K562 (cell line): Measurements from ENCODE around the gene ACE. TPM values are rescaled to one million over a fixed set of nuclear protein-coding genes. Genes with fewer than 3 reads are reported as not detected.
A peak's percentile ranks its signal among the peaks of the same experiment; 100 is the strongest.

Experiments
- HNRNPLL ChIP-seq: fragments of 200-400 bp; formaldehyde crosslinking; IDR thresholded peaks from 2 replicates; pipeline ENCODE4 v1.6.1; 2017; ENCODE audit warnings: low read length, low read depth, mild to moderate bottlenecking; ENCODE audit not compliant: poor library complexity, severe bottlenecking
- PCBP1 ChIP-seq: fragments of 200-400 bp; formaldehyde crosslinking; IDR thresholded peaks from 2 replicates; pipeline ENCODE4 v1.6.1; 2018; ENCODE audit warnings: mild to moderate bottlenecking, low read depth, low read length; ENCODE audit not compliant: poor library complexity, severe bottlenecking
- ZFP36 ChIP-seq: fragments of 150-350 bp; IDR thresholded peaks from 2 replicates; pipeline ENCODE4 v1.6.1; 2018; ENCODE audit warnings: low read length, low read depth; ENCODE audit not compliant: partially characterized antibody
- ZNF77 ChIP-seq: fragments of 250-450 bp; sonication (Bioruptor Pico); IDR thresholded peaks from 2 replicates; pipeline ENCODE4 v1.5.0; 2020
- polyA plus RNA-seq, 8 experiments: library from polyadenylated mRNA; depleted of rRNA in 4 of 8; stranded (reverse) in 5 of 8; unstranded in 3 of 8; fragments of >200 nt; fragmentation: Nextera tagmentation in 2 of 8; fragmentation: Illumina TruSeq in 1 of 8; extraction: Ambion mirVana in 2 of 8; extraction: Trizol in 1 of 8; gene quantifications; 2 replicates each; pipeline versions ENCODE4 v1.2.1 to v1.2.3, GENCODE V29; 2011 to 2014; ENCODE audit warnings: inconsistent platforms in 1 of 8, missing spikeins in 1 of 8
- total RNA-seq, 7 experiments: library from RNA; depleted of rRNA in 6 of 7; stranded (reverse); fragments of >200 nt in 6 of 7; fragmentation: Illumina TruSeq in 2 of 7; extraction: Trizol in 2 of 7; gene quantifications; 2 replicates each; pipeline versions ENCODE4 v1.2.1 to v1.2.3, GENCODE V29; 2011 to 2021; ENCODE audit warnings: low replicate concordance in 1 of 7
- TF ChIP-seq, protein P1 (sequence below), 2 experiments: fragments of 450-650 bp; formaldehyde crosslinking in 1 of 2; IDR thresholded peaks; 2 replicates each; pipeline versions ENCODE4 v1.4.0 to v1.6.1; 2014 to 2020; ENCODE audit warnings: mild to moderate bottlenecking in 2 of 2, borderline replicate concordance in 1 of 2, low read depth in 1 of 2
- TF ChIP-seq, protein P2 (sequence below): fragments of 450-650 bp; conservative IDR thresholded peaks from 2 replicates; pipeline ENCODE4 v1.6.1; 2016; ENCODE audit warnings: missing genetic modification characterization, low read depth, mild to moderate bottlenecking, missing compliant biosample characterization, moderate library complexity

Gene ACE
- total and polyA plus RNA-seq, 9 of the 15 experiments (the other 6 are each of a cell fraction or from before 2014, with no cell fraction given) = 0.07 to 2.5 (median 0.47) TPM; not detected in 1

DNA sequence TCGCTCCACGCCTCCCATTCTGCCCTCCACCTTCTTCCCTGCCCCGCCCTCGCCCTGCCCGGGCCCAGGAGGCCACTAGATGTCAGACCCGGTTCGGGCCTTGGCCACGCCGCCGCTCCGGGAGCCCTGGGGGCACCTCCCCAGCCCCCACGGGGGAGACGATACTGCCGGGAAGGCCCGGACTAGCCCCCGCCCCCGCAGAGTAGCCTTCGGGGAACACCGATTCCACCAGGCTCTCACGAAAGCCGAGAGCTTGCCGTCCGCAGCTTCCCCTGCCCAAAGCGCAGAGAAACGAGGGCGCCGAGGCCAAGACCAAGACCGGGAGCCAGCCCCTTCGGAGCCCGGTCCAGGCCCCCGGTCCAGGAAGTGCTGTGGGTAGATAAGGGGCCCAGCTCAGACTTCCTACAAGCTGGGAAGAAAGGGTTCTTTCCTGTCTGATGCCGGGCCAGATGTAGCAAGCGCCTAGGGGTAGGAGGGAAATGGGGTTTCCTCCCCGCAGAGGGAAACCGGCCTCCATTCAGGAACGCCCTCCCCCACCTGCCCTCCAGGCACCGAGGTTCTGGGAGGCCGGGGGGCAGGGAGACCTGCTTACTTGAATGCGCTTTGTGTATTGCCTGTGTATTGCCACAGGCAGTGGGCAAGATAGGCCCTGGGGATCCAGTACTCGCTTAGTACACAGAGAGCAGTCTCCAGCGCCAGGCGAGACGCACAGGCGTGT, 29.9 kb upstream of the ACE start (continued):
- TF ChIP-seq PCBP1 = peak; percentile 25
- TF ChIP-seq, protein P1, sequence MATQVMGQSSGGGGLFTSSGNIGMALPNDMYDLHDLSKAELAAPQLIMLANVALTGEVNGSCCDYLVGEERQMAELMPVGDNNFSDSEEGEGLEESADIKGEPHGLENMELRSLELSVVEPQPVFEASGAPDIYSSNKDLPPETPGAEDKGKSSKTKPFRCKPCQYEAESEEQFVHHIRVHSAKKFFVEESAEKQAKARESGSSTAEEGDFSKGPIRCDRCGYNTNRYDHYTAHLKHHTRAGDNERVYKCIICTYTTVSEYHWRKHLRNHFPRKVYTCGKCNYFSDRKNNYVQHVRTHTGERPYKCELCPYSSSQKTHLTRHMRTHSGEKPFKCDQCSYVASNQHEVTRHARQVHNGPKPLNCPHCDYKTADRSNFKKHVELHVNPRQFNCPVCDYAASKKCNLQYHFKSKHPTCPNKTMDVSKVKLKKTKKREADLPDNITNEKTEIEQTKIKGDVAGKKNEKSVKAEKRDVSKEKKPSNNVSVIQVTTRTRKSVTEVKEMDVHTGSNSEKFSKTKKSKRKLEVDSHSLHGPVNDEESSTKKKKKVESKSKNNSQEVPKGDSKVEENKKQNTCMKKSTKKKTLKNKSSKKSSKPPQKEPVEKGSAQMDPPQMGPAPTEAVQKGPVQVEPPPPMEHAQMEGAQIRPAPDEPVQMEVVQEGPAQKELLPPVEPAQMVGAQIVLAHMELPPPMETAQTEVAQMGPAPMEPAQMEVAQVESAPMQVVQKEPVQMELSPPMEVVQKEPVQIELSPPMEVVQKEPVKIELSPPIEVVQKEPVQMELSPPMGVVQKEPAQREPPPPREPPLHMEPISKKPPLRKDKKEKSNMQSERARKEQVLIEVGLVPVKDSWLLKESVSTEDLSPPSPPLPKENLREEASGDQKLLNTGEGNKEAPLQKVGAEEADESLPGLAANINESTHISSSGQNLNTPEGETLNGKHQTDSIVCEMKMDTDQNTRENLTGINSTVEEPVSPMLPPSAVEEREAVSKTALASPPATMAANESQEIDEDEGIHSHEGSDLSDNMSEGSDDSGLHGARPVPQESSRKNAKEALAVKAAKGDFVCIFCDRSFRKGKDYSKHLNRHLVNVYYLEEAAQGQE (IDR thresholded peaks at IDR 0.05; ENCODE audit: borderline replicate concordance) = peak; percentile 55
- TF ChIP-seq, protein P1 (CRISPR knock-in tag; IDR thresholded peaks at IDR 0.05; ENCODE audit: low read depth) = peak; percentile 69; the same call in 1 of the 2 replicates
- TF ChIP-seq HNRNPLL = peak; percentile 2
- no peak for TF ChIP-seq ZNF77 (CRISPR knock-in tag)
- TF ChIP-seq, protein P2, sequence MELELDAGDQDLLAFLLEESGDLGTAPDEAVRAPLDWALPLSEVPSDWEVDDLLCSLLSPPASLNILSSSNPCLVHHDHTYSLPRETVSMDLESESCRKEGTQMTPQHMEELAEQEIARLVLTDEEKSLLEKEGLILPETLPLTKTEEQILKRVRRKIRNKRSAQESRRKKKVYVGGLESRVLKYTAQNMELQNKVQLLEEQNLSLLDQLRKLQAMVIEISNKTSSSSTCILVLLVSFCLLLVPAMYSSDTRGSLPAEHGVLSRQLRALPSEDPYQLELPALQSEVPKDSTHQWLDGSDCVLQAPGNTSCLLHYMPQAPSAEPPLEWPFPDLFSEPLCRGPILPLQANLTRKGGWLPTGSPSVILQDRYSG (tag) = peak; percentile 76; the same call in 1 of the 2 replicates
- TF ChIP-seq ZFP36 = no peak
